ENCODE measurements around the gene ANKRD62.

Gene ANKRD62

DNA sequence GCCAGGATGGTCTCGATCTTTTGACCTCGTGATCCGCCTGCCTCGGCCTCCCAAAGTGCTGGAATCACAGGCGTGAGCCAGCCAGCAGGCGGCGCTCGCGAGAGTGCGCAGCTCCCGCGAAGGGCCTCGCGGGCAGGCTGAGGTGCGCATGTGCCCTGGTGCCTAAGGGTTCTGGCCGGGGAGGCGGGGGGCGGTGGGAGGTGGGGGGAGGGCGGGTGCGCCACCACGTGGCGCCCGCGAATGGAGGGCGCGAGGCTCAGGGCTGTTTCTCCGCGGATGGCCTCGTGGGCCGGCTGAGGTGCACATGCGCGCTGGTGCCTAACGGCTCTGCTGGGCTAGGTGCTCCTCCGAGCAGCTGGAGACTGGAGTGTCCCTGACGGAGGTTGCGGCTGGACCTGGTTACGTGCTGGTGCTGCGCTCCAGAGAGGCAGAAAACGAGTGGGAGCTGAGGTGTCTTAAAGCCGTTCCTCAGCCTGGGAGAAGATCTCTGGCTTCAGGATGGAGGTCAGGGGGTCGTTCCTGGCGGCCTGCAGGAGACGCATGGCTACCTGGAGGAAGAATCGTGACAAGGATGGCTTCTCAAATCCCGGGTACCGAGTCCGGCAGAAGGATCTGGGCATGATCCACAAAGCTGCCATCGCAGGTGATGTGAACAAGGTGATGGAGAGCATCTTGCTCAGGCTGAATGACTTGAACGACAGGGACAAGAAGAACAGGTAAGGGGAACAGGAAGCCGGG lies at the start of gene ANKRD62:
Gene ANKRD62 (plus strand): TSS at position 324 of the 738 bp plus-strand sequence. CDS start 175 bp downstream, at position 499.
- DNase-seq (ENCODE audit: low read depth): no peak

DNA sequence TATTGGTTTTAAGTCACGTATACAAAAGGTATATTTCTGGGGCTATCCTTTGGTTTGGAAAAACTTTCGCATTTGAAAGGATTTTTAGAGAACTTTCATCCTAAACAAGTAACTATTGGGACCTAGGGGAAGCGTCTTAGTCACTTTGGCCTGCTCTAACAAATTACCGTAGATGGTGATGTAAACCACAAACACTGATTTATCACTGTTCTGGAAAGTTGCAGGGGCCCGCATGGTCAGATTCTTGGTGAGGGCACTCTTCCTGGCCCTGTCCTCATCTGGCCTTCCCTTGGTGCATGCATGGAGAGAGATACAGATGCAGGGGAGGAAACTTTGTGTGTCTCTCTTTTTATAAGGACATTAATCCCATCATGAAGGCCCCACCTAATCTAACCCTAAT lies 49.1 kb upstream of the ANKRD62 start:
- DNase-seq (ENCODE audit: low read depth): no peak

DNA sequence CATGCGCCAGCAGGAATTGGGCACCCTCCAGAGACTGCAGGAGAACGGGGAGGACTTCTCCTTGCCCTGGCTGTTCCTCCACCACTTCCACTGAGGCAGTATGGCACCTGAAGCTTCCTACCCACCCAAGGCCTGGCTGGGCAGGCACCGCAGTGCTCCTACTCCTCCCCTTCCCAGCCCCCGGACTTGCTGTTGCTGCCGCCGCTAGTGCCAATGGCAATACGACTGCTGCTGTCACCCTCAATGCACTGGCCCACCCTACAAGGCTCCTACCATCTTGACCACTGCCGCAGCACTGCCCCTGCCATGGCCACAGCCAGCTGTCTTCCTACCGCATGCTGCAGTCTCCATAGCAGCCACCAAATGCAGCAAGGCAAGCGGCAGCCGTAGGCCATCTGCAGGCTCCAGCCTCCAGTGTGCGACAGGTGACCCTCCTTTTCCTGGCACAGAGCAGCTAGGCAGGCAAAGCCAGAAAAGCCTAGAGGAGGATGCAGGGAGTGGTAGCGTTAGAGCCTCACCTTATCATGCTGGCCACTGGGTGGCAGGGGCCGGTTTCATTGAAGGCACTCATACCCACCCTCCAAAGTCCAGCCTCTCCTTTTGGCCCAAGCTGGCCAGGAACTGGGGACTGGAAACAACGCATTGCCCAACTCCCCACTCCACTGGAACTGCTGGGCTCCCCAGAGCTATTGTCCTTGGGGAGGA lies 47.4 kb upstream of the ANKRD62 start:
- DNase-seq (ENCODE audit: low read depth): no peak

DNA sequence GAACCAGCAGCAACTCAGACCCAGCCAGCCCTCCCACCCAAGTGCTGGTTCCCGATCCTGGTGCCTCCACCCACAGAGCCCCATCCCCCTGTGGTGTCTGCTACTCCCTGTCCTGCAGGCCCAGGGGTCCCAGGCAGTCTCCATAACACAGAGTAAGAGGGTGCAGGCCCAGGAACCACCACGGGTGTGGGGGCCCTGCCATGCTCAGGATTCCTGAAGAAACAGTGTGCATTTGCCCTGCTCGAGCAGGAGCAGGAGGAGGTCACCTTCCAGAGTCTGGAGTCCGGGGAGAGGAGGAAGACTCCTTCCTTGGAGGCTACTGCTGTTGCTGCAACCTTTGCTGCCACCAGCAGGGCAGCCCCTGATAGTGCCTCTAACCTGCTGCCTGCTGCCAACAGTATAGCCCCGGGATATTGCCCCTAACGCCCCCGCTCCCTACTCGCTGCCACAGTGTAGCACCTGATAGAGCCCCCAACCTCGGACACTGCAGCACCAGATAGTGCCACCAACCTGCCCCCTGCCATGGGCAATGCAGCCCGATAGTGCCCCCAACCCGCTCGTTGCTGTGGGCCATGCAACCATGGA lies 46.8 kb upstream of the ANKRD62 start:
- DNase-seq (ENCODE audit: low read depth): no peak

DNA sequence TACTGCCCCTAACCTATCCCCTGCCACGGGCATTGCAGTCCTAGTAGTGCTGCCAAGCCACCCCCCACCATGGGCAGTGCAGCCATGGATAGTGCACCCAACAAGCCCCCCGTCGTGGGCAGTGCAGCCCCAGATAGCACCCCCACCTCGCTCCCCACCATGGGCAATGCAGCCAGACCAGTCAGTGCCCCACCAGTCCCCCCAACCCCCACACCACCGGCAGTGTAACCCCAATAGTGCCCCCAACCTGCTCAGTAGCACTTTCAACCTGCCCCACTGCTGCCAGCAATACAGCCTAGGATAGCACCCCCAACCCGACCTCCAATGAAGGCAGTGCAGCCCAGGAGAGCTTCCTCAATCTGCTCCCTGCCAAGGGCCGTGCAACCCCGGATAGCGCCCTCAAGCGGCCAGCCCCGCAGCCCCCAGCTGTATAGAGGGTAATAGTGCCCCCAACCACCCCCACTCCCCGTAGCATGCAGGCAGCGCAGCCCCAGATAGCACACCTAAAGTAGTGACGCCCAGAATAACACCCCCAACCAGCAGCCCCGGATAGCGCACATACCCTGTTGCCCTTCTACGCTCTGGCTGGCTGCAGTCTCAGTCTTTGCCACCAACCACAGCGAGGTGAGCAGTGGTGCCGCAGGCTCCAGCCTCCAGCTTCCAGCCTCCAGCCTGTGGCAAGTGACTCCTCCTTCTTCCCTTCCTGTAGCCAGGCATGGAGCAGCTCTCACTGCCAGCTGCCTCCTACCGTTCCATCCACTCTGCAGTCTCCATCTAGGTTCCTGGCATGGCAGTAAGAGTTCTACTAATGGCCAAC lies 45.4 kb upstream of the ANKRD62 start:
- DNase-seq (ENCODE audit: low read depth): no peak

DNA sequence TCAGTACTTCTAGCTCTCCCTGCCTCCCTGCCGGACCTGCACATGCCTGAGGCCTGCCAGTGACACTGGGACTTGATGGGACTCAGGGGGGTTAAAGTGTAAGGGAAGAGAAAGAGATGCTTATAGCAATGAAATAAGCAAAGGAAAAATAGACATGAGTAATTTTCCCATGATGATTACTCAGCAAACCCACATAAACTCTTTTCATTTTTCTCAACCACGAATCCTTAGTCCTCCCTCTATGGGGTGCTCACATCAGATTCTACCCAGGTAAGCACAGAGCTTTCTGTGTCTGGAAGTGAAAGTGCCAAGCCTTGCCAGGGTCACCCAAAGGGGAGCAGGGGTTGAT lies 44.8 kb upstream of the ANKRD62 start:
- DNase-seq (ENCODE audit: low read depth): peak; percentile 36

DNA sequence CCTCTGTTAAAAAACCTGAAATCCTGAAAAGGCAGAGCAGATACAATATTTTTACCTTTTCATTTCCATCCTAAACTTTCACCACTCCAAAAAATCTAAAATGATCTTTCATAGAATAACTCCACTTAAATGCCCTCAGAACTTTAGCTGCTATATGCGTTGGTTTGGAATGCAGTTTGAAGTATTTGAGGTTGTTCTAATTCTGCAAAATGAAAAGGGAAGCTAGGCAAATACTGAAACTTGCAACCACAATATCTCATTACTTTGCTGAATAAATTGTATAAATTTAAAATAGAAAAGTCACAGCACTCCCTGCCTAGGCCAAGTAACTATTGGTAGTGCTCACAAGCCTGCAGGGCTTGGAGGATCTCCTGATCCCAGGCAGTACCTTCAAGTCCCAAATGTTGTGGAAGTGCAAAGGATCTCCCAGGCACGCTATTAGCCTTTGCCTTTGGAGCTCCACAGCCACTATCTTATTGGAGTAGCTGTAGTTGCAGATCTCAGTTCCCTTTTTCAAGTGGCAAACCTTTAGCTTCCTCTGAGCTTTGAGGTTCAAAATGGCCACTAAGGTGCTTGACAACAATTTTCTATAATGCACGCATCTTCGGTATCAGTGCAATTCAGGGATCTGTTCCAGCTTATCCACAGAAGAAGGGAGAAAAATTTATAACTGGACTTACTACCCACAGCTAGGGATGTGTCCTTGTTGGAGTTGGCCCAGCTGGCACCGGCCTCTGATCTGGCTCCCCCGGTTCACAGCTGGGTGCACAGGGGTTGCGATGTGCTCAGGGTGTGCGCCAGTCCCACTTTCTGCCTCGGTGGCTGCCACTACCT lies 43.4 kb upstream of the ANKRD62 start:
- DNase-seq (ENCODE audit: low read depth): no peak

DNA sequence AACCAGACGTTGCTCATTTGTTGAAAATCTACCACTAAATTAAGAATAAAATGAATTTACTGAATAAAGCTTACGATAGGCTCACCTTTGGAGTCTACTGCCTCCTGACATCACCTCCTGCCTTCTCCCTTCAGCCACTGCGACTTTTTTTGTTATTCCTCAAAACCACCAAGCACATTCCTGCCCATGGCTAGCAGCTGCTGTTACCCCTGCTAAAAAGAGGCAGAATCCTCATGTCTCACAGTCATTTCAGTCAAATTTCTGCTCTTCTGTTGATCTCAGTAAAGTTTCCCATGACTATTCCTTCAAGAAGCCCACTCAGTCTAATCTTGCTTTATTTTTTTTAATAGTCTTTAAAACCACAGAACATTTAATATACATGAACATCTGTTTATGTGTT lies 40.8 kb upstream of the ANKRD62 start:
- DNase-seq (ENCODE audit: low read depth): no peak

DNA sequence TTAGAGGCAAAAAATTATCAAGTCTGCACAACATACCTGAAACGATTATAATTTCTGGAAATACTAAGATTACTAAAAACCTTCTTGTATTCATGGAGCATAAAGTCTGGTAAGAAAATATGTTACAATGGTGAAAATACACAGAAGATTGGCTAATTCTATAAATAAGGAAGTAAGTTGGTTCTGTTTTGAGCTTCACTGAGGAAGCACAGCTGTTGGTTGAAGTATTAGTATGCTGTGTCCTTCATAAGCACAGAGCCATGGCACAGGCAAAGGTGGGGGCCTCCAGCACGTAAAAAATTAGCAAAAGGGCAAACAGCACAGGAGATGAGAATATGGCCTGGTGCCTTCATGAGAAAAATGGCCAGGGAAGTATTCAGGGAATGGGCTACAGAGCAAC lies 40.4 kb upstream of the ANKRD62 start:
- DNase-seq (ENCODE audit: low read depth): no peak

DNA sequence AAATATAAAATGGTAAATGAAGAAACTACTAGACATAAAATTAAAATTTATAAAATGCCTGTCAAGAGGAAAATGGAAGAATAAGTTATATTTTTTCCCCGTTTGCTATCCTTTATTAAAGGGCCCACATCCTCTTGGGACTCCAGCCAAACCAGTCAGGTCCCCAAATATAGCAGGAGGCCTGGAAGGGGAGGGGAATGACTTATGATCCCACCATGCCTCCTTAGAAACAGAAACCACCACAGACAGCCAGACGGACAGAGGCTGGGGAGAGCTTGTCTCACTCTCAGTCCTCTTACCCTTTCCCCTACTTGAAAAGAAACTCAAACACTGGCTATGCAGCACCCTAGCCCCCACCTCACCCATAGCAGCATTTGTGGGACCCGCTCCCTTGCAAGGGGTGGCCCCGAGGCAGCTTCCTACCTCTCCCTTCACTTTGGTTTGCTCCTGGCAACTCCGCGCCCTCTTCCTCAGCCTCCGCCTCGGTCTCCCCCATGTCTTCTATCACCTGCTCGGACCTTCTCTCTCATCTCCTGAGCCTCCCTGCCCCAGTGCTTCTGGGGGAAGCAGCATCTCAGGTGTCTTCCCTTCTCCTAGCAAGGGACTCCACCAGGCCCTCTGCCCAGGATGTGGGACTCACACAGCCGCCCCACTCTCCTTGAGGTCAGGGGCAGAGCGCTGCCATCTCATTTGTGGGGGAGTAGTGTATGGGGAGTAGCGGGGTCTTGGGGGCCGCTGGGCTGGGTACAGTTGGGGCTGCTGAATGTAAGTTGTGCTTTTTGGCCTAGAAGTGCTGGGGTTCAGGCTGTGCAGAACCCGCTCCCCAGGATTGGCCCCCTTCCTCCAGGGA lies 37.4 kb upstream of the ANKRD62 start:
- DNase-seq (ENCODE audit: low read depth): no peak

DNA sequence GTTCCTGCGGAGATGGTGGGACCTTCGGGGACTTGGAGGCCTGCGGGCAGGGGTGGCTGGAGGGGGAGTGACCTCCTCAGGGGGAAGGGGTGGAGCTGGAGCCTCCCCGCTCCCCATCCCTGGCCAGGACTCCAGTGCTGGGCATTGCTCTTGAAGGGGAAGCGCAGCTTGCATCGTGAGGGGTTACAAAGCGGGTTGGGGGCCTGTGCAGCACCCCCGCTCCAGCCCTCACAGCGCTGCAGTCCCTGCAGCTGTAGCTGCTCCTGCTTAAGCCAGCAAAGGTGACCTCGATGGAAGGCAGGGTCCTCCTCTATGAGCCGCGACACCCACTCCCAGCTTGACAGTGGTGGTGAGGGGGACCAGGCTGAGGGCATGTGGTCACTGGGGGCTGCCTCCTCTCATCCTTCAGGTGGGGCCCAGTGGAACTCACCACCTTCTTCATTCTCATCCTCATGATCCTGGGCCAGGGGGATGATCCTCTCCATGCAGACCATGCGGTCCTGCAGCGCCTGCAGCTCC lies 36.7 kb upstream of the ANKRD62 start:
- DNase-seq (ENCODE audit: low read depth): no peak

DNA sequence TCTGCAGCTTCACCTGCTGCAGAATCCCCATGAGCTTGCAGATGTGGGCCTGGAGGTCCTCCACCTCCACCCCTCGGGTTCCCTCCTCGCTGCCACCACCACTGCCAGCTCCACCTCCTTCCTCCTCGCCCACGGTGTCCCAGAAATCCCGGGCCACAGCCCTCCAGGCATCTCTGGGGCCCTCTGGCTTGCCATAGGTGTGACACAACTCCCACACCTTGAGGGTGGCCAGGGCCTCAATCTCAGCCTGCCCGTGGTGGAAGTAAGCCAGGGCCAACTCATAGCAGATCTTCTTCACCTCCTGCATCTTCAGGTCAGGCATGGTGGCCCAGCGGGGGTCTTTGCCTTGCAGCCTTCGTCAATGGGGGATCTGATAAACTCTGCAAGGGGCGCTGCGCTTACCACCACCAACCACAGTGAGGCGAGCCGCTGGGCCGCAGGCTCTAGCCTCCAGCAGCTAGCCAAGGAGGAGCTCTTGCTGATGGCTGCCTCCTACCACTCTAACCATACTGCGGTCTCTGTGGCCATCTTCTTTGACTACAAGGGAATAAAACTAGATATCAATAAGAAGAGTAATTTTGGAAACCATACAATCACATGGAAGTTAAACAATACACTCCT lies 36.1 kb upstream of the ANKRD62 start:
- DNase-seq (ENCODE audit: low read depth): no peak

DNA sequence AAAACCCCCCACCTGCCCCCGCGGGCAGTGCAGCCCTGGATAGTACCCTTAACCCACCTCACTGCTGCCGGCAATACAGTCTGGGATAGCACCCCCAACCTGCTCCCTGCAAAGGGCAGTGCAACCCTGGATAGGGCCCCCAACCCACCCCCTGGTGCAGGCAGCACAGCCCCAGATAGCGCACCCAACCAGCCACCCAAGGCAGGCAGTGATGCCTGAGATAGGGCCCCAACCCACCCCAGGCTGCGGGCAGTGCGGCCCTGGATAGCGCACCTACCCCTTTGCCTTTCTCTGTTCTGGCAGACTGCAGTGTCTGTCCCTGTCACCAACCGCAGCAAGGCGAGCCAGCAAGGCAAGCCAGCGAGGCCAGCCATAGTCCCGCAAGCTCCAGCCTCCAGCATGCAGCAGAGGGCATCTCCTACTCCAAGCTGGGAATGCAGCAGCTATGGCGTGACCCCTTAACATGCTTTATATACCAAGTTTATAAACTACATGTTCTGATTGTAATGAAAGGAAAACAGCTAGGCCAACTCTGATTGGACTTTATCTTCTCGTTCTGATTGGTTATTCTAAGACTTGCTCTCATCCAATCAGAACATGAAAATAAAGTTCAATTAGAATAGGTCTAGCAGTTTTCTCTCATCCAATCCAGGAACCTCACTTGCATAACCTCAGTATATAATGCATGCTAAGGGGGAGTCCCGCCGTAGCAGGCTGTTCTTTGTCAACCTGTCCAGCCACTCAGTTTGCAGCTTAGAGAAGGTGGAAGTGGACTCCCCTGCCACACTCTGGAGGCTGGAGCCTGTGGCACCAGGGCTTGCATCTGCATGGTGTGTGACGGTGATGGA lies 34.1 kb upstream of the ANKRD62 start:
- no peak for DNase-seq (ENCODE audit: low read depth)

DNA sequence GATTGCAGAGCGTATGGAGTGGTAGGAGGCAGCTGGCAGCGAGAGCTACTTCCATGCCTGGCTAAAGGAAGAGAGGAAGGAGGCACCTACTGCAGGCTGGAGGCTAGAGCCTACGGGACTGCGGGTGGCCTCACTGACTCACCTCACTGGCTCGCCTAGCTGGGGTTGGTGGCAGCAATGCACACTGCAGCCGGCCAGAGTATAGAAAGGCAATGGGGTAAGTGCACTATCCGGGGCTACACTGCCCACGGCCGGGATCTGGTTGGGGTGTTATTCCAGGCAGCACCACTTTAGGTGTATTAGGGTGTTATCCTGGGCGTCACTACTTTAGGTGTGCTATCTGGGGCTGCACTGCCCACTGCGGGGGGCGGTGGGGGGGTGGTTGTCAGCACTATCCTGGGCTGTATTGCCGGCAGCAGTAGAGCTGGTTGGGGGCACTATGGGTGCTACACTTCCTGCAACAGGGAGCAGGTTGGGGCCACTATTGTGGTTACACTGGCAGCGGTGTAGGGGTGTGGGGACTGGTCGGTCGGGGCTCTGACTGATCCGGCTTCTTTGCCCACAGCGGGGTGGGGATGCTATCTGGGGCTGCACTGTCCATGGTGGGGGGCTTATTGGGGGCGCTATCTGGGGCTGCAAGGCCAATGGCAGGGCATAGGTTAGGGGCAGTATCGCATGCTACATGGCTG lies 33.3 kb upstream of the ANKRD62 start:
- no peak for DNase-seq (ENCODE audit: low read depth)

DNA sequence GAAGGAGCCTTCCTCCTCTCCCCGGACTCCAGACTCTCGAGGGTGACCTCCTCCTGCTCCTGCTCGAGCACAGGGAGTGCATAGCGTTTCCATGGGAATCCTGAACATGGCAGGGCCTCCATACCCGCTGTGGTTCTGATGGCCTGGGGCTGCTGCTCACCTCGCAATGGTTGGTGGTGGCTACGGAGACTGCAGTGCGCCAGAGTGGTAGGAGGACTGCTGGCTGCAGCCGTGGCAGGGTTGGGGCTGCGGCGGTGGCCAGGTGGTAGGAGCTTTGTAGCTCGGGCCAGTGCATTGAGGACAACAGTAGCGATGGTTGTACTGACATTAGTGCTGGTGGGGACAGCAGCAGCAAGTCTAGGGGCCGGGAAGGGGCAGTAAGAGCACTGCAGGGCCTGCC lies 32.0 kb upstream of the ANKRD62 start:
- DNase-seq (ENCODE audit: low read depth): no peak

DNA sequence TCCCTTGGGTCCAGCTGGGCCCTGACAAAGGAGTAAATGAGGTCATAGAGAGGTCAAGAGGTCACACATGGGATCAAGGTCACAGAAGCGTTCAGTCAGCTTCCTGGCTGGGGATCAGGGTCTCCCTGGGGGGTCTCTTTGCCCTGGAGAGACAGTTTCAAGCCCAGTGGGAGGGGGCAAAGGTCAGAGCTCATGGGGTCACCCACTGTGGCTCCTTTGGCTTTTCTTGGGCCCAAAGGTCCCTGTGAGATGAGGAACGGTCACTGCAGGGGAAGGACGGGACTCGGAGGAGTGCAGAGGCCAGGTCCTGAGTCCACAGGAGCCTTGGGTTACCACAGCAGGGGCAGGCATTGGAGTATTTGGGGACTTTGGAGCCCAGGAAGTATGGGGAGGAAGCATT lies 30.7 kb upstream of the ANKRD62 start:
- no peak for DNase-seq (ENCODE audit: low read depth)

DNA sequence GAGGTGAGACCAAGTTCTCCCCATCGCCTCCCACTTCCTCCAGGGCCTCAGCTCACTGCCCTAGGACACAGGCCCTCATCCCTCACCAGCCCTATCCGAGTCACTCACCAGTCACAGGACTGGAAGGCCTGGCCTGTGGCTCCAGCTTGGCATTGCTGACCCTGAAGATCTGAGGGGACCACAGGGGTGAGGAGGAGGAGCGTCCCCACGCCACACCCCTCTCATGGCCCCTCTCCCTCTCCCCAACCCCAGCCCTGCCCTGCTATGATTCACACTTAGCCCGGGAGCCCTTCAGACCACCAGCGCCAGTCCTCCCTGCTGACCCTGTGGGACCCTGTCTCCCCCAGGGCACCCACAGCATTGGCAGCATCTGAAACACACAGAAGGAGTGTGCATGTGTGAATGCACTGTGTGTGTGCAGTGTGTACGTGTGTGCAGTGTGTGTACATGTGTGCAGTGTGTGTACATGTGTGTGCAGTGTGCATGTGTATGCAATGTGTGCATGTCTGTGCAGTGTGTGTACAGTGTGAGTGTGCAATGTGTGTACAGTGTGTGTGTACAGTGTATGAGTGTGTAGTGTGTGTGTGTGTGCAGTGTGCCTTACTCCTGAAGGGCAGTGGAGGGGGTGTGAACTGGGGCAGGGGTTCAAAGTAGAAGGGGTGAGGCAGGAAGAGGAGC lies 29.4 kb upstream of the ANKRD62 start:
- DNase-seq (ENCODE audit: low read depth): no peak

DNA sequence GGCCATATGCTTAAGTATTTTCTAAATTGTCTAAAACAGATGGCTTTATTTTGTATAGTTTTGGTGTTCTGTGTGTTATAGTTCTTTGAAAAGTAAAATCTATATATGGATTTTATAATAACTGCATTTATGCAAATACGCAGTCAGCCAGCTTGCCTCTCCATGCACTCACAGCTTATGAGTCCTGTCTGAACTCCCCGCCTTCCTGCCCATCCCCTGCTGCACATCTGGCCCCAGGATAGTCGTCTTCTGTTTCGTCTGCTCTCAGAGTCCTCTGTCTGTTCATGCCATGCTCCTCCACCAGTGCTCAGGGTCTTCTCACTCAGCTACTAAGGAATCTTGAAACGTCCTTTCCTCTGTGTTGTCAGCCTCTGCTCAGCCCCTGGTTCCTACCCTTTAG lies 28.2 kb upstream of the ANKRD62 start:
- no peak for DNase-seq (ENCODE audit: low read depth)
